HS-27A (cell line): ENCODE results near the gene TESMIN.

Source experiments
- DNase-seq: peaks from one replicate; pipeline ENCODE4 v3.0.0-alpha.2; 2012; ENCODE audit warnings: low read depth, missing footprints

The TESMIN gene

GRCh38 chr11:68683536-68684384 lies 67.6 kb downstream of the TESMIN start:
- no peak for DNase-seq

- DNase-seq: no peak
These were observed 68.2 kb downstream of the TESMIN start for GRCh38 chr11:68683121-68683520.

GRCh38 chr11:68682531-68682961 lies 68.8 kb downstream of the TESMIN start:
- no peak for DNase-seq

GRCh38 chr11:68680541-68681231 lies 70.6 kb downstream of the TESMIN start:
- DNase-seq: no peak

GRCh38 chr11:68678031-68678441 lies 73.3 kb downstream of the TESMIN start:
- DNase-seq: no peak

GRCh38 chr11:68677432-68677831 lies 73.9 kb downstream of the TESMIN start:
- DNase-seq: peak; percentile 46

- no peak for DNase-seq
These were observed 76.9 kb downstream of the TESMIN start for GRCh38 chr11:68674461-68674860.

- no peak for DNase-seq
These were observed 77.3 kb downstream of the TESMIN start for GRCh38 chr11:68673991-68674390.

GRCh38 chr11:68673306-68673945 lies 77.9 kb downstream of the TESMIN start:
- no peak for DNase-seq

- no peak for DNase-seq
These were observed 80.9 kb downstream of the TESMIN start for GRCh38 chr11:68670208-68670992.

- DNase-seq: no peak
These were observed 81.8 kb downstream of the TESMIN start for GRCh38 chr11:68669301-68670090.

- no peak for DNase-seq
These were observed 83.5 kb downstream of the TESMIN start for GRCh38 chr11:68667511-68668500.

- DNase-seq: no peak
These were observed 84.5 kb downstream of the TESMIN start for GRCh38 chr11:68666849-68667248.

GRCh38 chr11:68665436-68665835 lies 85.9 kb downstream of the TESMIN start:
- DNase-seq: no peak

GRCh38 chr11:68664906-68665305 lies 86.4 kb downstream of the TESMIN start:
- no peak for DNase-seq

- no peak for DNase-seq
These were observed 87.2 kb downstream of the TESMIN start for GRCh38 chr11:68664141-68664540.

- DNase-seq: no peak
These were observed 87.8 kb downstream of the TESMIN start for GRCh38 chr11:68663482-68664010.

GRCh38 chr11:68661697-68662603 lies 89.4 kb downstream of the TESMIN start:
- no peak for DNase-seq

- no peak for DNase-seq
These were observed 90.3 kb downstream of the TESMIN start for GRCh38 chr11:68661014-68661413.
